AG20443 (cell line): ENCODE data around the gene LEP.
"Not testable (repeated sequence)": the region's sequence is repeated elsewhere in the genome, so short reads cannot be mapped to it uniquely, and the experiment has no call there.

Experiments used
- DNase-seq: peaks from one replicate; pipeline ENCODE4 v3.0.0; 2012; ENCODE audit warnings: low spot score, mixed read lengths

LEP gene

GRCh38 chr7:128210590-128211570, 30.2 kb upstream of the LEP start:
- DNase-seq: no peak

- DNase-seq: no peak
Measured at GRCh38 chr7:128211626-128212025, 29.5 kb upstream of the LEP start.

- no peak for DNase-seq
Measured at GRCh38 chr7:128214463-128214862, 26.6 kb upstream of the LEP start.

GRCh38 chr7:128215281-128215680, 25.8 kb upstream of the LEP start:
- DNase-seq: peak; percentile 73

GRCh38 chr7:128215739-128216138, 25.3 kb upstream of the LEP start:
- peak; percentile 62 for DNase-seq

DNA sequence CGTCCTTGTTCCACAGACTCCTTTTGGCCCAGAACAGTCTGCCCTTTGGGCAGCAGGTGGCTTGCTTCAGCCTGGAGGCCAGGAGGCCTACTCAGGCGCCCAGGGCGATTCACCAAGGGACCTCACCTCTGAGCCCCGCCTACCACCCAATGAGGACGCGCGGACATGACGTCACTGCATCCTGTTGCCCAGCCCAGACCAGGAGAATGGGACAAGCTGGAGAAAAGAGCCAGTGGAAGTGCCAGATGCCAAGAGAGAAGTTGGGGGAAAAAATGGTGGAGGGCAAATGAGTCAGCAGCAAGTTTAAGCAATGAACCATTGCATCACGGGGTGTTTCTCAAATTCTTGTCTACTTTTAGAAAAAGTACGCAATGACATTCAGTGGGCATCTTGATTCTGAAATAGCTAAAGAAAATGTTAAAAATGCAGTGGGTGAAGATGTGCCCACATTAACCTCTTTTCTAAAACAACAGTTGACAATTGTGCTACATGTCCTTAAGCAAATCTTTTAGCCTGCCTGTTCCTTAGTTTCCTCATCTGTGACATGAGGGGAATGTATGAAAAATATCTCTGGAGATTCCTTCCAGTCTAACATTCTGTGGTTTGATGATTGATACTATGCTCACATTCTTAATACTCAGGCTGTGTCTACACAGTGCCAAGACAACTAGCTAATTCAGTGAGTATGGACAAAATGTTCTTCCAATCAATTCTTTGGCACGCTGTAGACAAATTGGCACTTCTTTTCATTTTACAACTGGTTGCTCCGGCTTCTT, 23.9 kb upstream of the LEP start:
- peak; percentile 79 for DNase-seq

- DNase-seq: no peak
Measured at GRCh38 chr7:128217967-128218652, 23.0 kb upstream of the LEP start.

GRCh38 chr7:128219636-128220035, 21.4 kb upstream of the LEP start:
- no peak for DNase-seq

DNA sequence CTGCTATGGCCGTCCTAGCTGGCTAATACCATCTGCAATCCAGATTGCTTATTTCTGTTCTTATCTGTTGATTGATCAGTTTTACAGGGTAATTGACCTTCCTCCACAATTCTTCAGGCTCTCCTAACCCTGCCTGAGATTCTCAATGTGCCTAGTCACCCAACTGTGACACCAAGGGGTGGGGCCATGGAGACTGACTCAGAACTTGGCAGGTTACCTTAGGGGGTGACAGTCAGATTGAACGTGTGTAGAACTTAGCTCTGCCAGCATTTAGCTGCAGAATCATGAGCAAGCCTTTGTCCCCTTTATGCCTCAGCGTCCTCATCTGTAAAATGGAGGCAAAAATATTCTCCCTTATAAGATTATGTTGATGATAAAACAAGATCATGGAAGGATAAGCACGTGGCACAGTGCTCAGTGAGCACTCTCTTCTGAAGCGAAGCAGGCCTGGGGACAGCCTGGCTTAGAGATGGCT, 19.1 kb upstream of the LEP start:
- DNase-seq: peak; percentile 89

- no peak for DNase-seq
Measured at GRCh38 chr7:128226132-128226980, 14.7 kb upstream of the LEP start.

DNA sequence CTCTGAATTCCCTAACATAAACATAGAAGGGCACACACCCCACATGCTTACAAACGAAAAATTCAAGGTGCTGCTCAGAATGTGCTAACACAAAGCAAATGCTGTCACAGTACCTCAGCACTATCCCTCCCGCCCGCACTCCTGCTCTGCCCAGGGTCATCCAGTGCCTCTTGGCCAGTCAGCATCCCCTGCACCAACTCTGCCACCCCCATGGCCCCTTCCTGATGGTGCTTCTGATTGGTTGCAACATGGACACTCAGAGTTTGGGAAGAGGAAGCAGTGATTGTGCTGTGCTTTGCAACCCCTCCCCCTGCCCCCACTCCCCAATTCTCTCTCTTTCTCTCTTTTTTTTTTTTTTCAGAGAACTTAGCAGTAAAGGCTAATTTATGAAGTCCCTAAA, 13.8 kb upstream of the LEP start:
- DNase-seq: no peak

DNA sequence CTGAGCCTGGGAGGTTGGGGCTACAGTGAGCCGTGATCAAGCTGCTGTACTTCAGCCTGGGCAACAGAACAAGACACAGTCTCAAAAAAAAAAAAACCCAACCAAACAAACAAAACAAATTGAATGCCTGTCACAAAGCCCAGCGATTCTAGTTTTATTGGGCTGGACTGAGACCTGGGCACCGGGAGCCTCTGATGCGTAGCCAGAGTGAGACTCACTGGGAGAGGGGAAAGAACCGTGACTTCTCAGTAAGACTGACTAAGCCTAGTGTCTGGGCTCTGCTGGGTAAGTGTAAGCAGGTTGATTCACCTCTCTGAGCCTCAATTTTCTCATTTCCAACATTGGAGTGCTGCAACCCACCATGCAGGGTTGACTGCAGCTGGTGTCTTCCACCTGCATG, 10.1 kb upstream of the LEP start:
- DNase-seq: no peak

DNA sequence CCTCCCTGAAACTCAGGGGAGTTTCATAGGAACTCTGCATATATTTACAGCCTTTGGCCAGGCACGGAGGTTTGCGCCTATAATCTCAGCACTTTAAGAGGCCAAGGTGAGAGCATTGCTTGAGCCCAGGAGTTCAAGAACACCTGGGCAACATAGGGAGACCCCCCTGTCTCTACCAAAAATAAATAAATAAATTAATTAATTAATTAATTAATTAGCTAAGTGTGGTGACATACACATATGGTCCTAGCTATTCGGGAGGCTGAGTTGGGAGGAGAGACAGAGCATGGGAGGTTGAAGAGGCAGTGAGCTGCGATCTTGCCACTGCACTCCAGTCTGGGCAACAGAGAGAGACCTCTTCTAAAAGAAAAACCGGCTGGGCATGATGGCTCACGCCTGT, 9.4 kb upstream of the LEP start:
- no peak for DNase-seq

DNA sequence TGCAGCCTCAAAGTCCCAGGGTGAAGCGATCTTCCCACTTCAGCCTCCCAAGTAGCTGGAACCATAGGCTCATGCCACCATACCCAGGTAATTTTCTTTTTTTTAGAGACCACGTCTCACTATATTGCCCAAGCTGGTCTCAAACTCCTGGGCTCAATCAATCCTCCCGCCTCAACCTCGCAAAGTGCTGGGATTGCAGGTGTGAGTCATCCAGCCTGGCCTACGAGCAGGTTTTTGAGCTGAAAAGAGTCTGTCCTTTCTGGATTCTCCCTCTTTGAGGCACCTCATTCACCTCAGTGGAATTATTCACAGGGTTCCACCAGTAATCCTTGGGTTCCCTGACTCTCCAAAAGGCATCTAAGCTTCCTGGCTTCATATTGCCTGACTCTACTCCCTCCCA, 7.6 kb upstream of the LEP start:
- DNase-seq: no peak

- no peak for DNase-seq
Measured at GRCh38 chr7:128234476-128235026, 6.5 kb upstream of the LEP start.

GRCh38 chr7:128235471-128235870, 5.6 kb upstream of the LEP start:
- DNase-seq: no peak

DNA sequence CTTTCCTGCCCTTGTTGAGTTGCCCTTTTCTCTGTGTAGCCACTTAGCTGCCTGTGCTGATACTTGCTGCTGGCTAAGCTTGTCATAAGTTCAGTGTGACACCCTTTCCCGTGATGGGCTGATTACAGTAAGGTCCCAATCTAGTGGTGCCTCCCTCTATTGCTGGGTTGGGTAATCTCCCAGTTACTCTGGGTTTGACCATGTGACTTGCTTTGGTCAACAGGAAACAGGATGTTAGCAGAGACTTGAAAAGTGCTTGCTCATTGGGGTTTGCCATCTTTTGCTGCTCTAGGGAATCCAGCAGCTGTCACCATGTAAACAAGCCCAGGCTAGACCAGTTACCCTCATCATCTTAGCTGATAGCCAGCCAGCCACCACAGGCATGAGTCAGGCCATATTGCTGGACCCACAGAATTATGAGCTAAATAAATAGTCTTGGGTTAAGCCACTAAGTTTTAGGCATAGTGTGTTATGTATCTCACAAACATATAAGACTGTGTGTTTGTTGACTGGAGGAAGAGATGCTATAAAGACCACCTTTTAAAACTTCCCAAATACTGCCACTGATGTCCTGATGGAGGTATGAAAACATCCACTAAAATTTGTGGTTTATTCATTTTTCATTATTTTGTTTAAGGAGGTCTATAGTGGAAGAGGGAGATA, 4.0 kb upstream of the LEP start:
- DNase-seq: peak; percentile 79

- DNase-seq: not testable (repeated sequence)
Measured at GRCh38 chr7:128239146-128239545, 1.9 kb upstream of the LEP start.

DNA sequence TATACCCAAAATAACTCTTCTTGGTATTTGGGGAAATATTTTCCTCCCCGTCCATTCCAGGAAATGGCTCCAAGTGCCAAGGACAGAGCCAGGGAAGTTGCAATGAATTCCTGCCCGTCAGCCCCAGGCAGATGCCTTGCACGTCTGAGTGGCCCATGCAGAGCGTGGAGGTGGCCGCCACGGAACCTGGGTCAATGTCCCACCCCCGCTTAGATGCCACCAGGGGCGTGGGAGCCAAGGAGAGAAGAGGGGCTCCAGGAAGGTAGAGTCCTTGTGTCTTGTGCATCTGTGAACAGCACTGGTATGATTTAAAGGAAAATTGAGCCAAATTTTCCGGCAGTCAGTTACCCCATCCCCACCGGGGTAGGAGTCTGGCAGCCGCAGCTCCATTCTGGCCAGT, 1.6 kb downstream of the LEP start:
- no peak for DNase-seq

DNA sequence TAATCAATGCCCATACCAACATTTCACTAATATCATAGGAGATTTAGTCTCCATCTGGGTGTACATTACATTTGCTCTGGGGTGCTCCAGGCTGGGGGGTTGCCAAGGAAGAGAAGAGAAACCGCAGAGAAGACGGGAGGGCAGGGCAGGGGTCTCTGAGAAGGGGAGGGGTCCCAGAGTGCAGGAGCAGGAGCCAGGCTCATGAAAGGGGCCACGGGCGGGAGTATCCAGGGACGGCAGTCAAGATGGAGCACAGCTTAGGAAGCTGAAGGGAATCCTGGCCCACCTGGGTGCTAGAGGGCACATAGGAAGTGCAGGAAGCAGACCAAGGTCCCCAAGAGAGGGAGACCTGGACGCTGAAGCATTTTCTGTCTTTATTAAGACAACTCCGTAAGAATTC, 2.2 kb downstream of the LEP start:
- no peak for DNase-seq

GRCh38 chr7:128244861-128245260, 3.8 kb downstream of the LEP start:
- DNase-seq: no peak
